PC-9 (cell line): ENCODE measurements around the gene UBE2H.
"Not testable (repeated sequence)": the region's sequence is repeated elsewhere in the genome, so short reads cannot be mapped to it uniquely, and the experiment has no call there.

Source experiments
- EZH2 ChIP-seq: fragments of 200-600 bp; sonication (generic); IDR thresholded peaks from 2 replicates; pipeline ENCODE4 v1.8.0; 2017; ENCODE audit warnings: antibody characterized with exemption, low read depth
- TF ChIP-seq, protein P1 (sequence below): fragments of 200-600 bp; sonication (generic); conservative IDR thresholded peaks from 2 replicates; pipeline ENCODE4 v1.6.1; 2017; ENCODE audit warnings: mixed run types, antibody characterized with exemption, mild to moderate bottlenecking, moderate library complexity

DNA sequence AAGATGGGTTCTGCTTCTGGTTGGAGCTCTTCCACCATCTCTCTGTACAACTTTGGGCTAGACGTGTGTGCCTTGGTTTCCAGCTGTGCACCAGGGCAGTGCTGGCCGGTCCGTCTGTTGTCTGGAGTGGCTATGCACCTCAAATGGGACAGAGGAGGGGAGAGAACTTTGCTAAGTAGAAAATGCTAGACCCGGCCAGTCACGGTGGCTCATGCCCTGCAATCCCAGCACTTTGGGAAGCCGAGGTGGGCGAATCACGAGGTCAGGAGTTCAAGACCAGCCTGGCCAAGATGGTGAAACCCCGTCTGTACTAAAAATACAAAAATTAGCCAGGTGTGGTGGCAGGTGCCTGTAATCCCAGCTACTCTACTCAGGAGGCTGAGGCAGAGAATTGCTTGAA is 158.3 kb downstream of the UBE2H start:
- TF ChIP-seq, protein P1, sequence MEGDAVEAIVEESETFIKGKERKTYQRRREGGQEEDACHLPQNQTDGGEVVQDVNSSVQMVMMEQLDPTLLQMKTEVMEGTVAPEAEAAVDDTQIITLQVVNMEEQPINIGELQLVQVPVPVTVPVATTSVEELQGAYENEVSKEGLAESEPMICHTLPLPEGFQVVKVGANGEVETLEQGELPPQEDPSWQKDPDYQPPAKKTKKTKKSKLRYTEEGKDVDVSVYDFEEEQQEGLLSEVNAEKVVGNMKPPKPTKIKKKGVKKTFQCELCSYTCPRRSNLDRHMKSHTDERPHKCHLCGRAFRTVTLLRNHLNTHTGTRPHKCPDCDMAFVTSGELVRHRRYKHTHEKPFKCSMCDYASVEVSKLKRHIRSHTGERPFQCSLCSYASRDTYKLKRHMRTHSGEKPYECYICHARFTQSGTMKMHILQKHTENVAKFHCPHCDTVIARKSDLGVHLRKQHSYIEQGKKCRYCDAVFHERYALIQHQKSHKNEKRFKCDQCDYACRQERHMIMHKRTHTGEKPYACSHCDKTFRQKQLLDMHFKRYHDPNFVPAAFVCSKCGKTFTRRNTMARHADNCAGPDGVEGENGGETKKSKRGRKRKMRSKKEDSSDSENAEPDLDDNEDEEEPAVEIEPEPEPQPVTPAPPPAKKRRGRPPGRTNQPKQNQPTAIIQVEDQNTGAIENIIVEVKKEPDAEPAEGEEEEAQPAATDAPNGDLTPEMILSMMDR, result not testable (repeated sequence)
- not testable (repeated sequence) for TF ChIP-seq EZH2
